ENCODE data around the gene SCRT2.

SCRT2 gene

DNA sequence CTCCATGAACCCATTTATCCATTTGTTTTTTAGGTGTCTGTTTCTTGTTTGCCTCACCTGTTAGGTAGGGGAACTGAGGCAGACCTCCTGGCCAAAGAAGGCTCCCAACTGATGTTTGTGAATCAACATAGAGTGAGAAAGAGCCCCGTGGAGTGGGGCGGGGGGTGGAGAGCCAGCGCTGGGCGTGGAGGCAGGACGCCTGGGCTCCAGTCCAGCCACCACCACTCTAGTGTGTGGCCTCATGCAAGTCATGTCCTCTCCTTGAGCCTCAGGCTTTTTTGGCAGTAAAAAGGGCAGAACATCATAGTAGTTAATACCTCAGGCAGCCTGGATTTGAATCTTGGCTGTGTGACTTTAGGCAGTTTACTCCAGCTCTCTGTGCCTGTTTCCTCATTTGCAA is 42.2 kb upstream of the SCRT2 start:
- TF ChIP-seq CTCF (conservative IDR thresholded peaks at IDR 0.05; ENCODE audit: low read length) = no peak
- H3K4me3 ChIP-seq (ENCODE audit: low read length) = no peak overlapping the region
- DNase-seq (ENCODE audit: low read depth) = no peak

DNA sequence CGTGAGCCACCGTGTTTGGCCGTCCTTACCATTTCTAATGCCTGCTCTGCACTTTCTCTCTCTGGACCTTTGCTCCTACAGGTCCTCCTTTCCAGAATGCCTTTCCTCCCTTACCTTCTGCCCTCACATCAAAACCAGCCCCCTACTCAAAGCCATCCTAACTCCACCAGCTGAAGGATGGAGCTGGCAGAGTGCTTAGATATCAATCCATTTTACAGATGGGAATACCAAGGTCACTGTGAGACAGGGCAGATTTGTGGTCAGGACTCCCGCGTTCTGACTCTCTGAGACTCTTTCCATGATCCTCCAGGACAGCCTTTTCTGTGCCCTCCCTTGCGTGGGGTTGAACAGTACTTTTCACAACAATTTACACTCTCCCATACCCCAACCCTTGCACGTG is 41.7 kb upstream of the SCRT2 start:
- no peak for DNase-seq (ENCODE audit: low read depth)

GRCh38 chr20:714453-714852 is 38.9 kb upstream of the SCRT2 start:
- no peak for DNase-seq (ENCODE audit: low read depth)
- no peak overlapping the region for H3K4me3 ChIP-seq (ENCODE audit: low read length)
- TF ChIP-seq CTCF (conservative IDR thresholded peaks at IDR 0.05; ENCODE audit: low read length) = no peak

More for the DNA sequence above, 41.7 kb upstream of the SCRT2 start:
- TF ChIP-seq CTCF (conservative IDR thresholded peaks at IDR 0.05; ENCODE audit: low read length) = no peak
- H3K4me3 ChIP-seq (ENCODE audit: low read length) = no peak overlapping the region

DNA sequence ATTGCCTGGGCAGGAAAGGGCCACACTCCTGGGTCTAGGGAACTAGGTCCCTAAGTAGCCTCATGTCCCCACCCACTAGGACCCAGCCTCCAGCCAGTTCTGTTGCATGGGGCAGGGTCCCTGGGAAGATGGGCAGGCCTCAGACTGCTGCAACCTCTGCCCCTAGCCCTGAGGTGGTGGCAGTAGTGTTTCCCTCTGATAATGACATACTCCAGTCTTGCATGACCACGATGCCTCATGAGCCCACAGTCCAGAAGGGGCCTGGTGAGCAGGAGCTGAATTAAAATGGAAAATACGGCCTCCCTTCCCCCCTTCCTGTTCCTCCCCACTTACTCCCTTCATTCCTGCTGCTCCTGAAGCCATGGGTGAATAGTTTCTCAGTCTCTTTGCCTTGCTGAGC is 36.0 kb upstream of the SCRT2 start:
- DNase-seq (ENCODE audit: low read depth) = no peak
- H3K4me3 ChIP-seq (ENCODE audit: low read length) = no peak overlapping the region
- no peak for TF ChIP-seq CTCF (conservative IDR thresholded peaks at IDR 0.05; ENCODE audit: low read length)

DNA sequence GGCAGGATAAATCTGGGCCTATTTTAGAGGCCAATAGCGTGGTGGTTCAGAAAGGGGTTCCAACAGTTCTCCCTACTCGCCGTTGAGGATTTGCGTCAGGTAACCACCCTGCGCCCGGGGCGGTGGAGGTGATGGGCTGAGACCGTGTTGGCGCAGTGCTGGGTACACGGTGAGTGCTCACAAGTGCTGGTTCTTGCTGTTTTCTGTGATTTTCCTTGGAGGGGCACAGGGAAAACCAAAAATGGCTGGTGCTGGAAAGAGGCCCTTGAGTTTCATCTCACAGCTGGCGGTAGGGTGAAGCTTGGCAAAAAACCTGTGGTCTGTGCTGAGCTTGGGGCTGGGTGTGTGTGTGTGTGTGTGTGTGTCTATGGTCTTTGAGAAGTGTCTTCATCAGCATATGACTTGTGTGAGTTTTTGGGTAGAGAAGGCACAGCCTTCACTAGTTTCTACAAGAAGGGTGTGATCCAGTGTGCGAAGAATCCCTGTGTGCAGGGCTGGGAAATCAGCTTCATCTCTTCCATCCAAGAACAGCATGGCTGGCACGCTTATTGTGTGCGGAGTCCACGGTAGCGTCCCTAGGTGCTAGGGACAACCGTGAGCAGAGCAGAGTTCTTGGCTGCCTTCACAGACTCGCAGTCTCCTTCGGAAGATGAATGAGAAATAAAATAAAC is 35.3 kb upstream of the SCRT2 start:
- TF ChIP-seq CTCF (conservative IDR thresholded peaks at IDR 0.05; ENCODE audit: low read length) = no peak
- no peak for DNase-seq (ENCODE audit: low read depth)
- no peak overlapping the region for H3K4me3 ChIP-seq (ENCODE audit: low read length)

- TF ChIP-seq CTCF (conservative IDR thresholded peaks at IDR 0.05; ENCODE audit: low read length) = no peak
- DNase-seq (ENCODE audit: low read depth) = no peak
- H3K4me3 ChIP-seq (ENCODE audit: low read length) = no peak overlapping the region
These were observed 34.6 kb upstream of the SCRT2 start for GRCh38 chr20:709991-710779.

DNA sequence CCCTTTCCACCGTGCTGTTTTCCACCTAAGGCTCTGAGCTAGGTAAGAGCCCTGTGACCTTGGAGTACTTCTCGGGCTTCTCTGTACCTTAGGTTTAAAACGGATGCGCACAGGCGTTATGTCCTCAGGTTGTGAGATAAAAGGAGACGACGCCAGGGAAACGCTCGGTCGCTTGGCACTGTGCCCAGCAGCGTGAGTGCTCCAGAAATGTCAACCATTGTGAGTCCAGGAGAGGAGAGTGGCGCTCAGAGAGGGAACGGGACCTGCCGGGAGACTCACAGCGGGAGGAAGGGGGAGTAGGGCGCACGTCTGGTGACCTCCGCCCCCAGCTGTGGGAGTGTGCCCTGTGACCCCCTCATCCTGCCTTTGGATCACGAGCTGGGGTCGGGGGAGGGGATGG is 33.8 kb upstream of the SCRT2 start:
- no peak for TF ChIP-seq CTCF (conservative IDR thresholded peaks at IDR 0.05; ENCODE audit: low read length)
- DNase-seq (ENCODE audit: low read depth) = no peak
- H3K4me3 ChIP-seq (ENCODE audit: low read length) = no peak overlapping the region
